GM12892 (cell line): Measurements from ENCODE around the gene RAB14. TPM values are rescaled to one million over a fixed set of nuclear protein-coding genes. Genes with fewer than 3 reads are reported as not detected.

Experiments used
- DNase-seq: peaks from one replicate; pipeline ENCODE4 v3.0.0; 2011; ENCODE audit not compliant: insufficient read length
- FAIRE-seq: peaks from 2 replicates; lab custom pipeline; 2011; peaks lifted over from hg19 to GRCh38; lab: Jason Lieb, UNC
- POLR2A ChIP-seq: IDR thresholded peaks from 2 replicates; pipeline ENCODE4 v1.6.1; 2011; ENCODE audit warnings: low read depth, low read length, control low read depth
- POLR2AphosphoS5 ChIP-seq: IDR thresholded peaks from 2 replicates; pipeline ENCODE4 v1.6.1; 2011; ENCODE audit warnings: low read depth, low read length, control low read depth
- TAF1 ChIP-seq: IDR thresholded peaks from 2 replicates; pipeline ENCODE4 v1.6.1; 2011; ENCODE audit warnings: low read depth, mild to moderate bottlenecking, control low read depth, low read length, borderline replicate concordance
- polyA plus RNA-seq: library from polyadenylated mRNA; unstranded; fragments of >200 nt; gene quantifications from one replicate; pipeline ENCODE4 v1.2.1, GENCODE V29; 2012; ENCODE audit warnings: missing spikeins, inconsistent platforms; ENCODE audit not compliant: missing spikeins

Gene RAB14
- polyA plus RNA-seq: 24.5 TPM

- peak; percentile 94 for DNase-seq
- FAIRE-seq: peak; percentile 98
- TF ChIP-seq POLR2AphosphoS5: peak; percentile 78; the same call in 1 of the 2 replicates
- peak; percentile 93 for TF ChIP-seq POLR2A
- 0 out of 2 replicates have a peak, but pooled peaks have one; percentile 38 for TF ChIP-seq TAF1
Observed at GRCh38 chr9:121201738-121202533, at the start of gene RAB14. Gene RAB14, minus strand, starts transcription at chr9:121201869. Its CDS starts 8,457 bp downstream, at chr9:121193412.

DNA sequence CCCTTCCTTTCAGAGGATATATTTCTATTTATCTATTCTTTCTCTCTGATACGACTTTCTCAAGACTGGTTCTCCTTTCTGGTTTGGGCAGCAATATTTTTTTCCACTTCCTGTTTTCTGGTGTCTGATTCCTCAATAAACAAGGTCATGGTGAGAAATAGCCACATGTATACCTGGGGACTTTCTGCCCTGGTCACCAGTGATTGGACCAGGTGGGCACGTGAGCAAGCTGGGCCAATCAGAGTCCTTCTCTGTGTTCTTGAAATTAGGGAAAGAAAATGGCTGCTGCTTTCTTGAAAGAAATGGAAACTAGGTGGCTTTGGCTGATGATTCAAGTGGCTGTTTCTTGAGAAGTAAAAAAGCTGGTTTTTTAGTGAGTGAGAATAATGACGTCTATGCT is 47.9 kb upstream of the RAB14 start:
- DNase-seq (no peak), FAIRE-seq (no peak)
- no peak for TF ChIP-seq POLR2AphosphoS5
- TF ChIP-seq TAF1: no peak

DNA sequence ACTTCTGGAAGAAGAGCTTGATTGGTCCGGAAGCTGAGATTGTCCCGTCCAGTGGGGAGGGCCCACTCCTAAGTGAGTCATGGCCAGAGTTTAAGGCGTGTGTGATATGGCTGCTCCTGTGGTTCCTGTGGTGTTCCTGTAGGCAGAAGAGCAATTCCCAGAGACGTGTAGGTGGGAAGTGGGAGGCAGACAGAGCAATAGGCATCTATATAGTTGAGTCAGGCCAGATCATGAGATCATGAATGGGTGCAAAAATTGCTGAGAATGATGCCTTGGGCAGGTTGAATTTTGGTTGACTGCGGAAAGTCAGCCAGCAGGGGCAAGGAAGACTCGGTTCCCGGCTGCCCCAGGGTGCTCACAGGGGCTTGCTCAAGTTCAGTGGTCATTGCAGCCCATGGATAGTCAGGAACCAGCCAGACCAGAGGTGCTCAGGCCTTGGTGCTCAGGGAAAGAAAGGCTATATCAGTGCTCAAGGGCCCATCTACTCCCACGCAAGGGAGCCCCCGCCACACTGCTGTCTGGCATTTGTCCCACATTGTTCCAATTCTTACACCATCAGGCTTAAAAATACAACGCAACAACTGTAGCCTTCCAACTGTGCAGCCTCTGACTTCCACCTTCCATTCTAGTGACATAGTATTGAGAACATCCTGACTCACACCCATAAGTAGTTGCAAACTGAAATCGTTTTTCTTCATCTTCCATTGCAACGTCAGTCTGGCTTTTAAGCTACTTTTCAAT is 45.3 kb upstream of the RAB14 start:
- no peak for TF ChIP-seq POLR2AphosphoS5
- no peak for TF ChIP-seq POLR2A
- no peak for TF ChIP-seq TAF1
- FAIRE-seq: no peak

DNA sequence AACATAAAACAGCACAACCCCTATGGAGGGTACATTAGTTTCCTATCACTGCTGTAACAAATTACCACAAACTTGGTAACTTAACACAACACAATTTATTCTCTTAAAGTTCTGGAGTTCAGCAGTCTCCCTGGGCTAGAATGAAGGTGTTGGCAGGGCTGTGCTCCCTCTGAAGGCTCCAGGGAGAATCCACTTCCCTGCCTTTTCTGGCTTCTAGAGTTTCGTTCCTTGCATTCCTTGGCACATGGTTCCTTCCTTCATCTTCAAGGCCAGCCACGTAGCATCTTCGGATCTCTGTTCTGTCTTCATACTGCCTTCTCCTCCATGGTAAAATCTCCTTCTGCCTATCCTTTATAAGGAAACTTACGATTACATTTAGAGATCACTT is 41.3 kb upstream of the RAB14 start:
- FAIRE-seq: no peak
- TF ChIP-seq TAF1 (no peak), POLR2A (no peak), POLR2AphosphoS5 (no peak)
- no peak for DNase-seq

More for the DNA sequence above, 45.3 kb upstream of the RAB14 start:
- no peak for DNase-seq

- no peak for DNase-seq
- no peak for FAIRE-seq
- TF ChIP-seq POLR2A (no peak), TAF1 (no peak), POLR2AphosphoS5 (no peak)
Observed at GRCh38 chr9:121242219-121242958, 40.7 kb upstream of the RAB14 start.

- DNase-seq (no peak), FAIRE-seq (no peak)
- TF ChIP-seq TAF1 (no peak), POLR2AphosphoS5 (no peak), POLR2A (no peak)
Observed at GRCh38 chr9:121240472-121241135, 38.9 kb upstream of the RAB14 start.

GRCh38 chr9:121239851-121240250 is 38.2 kb upstream of the RAB14 start:
- FAIRE-seq: no peak
- TF ChIP-seq POLR2A (no peak), POLR2AphosphoS5 (no peak), TAF1 (no peak)
- DNase-seq: no peak

GRCh38 chr9:121239071-121239470 is 37.4 kb upstream of the RAB14 start:
- TF ChIP-seq TAF1 (no peak), POLR2AphosphoS5 (no peak), POLR2A (no peak)
- FAIRE-seq (no peak), DNase-seq (no peak)

GRCh38 chr9:121237916-121238315 is 36.2 kb upstream of the RAB14 start:
- TF ChIP-seq TAF1: no peak
- no peak for TF ChIP-seq POLR2AphosphoS5
- no peak for TF ChIP-seq POLR2A
- DNase-seq: no peak

DNA sequence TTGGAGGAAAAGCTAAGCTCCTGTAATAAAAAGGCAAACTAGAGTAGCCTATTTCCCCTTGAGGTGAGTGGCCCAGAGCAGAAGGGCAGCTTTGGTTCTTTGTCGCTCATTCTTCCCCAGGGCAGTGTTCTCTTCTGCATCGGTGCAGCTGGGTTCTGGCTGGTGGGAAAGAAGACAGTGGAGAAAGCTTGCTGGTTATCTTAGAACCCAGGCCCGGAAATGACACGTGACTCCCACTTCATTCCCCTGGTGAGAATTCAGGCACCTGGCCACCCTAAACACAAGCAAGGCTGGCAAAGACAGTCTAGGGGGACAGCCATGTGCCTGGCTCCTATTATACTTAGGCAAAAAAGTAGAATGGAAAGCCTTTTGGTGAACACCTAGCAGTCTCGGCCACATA is 33.8 kb upstream of the RAB14 start:
- FAIRE-seq (no peak), DNase-seq (no peak)
- no peak for TF ChIP-seq TAF1
- no peak for TF ChIP-seq POLR2A
- TF ChIP-seq POLR2AphosphoS5: no peak

More at GRCh38 chr9:121237916-121238315, 36.2 kb upstream of the RAB14 start:
- no peak for FAIRE-seq
